NCI-H1436 (cell line): ENCODE results near the gene DYNC1I1.

Experiments
- DNase-seq: peaks from one replicate; lab custom pipeline; 2025; lab: John Stamatoyannopoulos, UW

DYNC1I1 gene

DNA sequence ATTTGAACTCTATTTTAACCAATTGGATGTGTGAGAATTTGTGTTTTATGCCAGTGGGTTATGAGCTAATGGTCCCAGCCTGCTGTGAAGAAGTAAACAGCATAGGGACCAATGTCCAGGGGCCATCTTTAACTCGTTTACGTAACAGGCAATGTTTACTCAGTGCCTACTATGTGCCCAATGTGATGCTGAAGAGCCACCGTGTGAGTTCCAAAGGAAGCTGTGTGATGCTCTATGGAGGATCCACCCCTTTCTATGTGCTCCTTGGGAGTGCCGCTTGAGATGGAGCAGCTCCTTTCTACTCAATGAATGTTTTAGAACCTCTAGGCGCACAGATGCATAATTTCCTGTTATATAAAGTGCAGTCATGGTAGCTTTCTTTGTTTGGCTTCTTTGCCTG is 21.3 kb downstream of the DYNC1I1 start:
- no peak for DNase-seq

DNA sequence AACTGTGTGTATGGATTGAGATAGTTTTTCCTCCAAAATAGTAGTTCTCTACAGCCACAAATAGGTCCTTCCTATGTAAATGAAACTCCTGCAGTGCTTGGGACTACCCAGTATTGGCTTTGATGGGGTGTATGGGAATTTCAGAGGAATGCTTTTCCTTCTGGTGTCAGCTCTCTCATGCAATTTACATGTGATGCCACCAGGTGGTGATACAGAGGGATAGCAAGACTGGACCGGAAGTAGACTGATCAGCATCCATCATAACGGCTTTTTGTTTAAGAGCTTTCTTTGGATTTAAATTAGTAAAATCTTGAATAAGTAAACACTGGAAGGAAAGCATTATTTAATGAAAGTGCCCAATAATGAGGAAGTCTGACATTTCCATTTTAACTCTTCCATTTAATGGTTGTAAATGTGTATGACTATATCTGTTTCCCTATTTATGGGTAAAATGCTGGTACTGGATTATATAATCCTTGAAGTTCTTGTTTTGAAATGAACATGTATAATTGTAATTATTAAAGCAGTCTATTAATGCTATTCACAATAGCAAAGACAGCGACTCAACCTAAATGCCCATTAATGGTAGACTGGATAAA is 22.7 kb downstream of the DYNC1I1 start:
- DNase-seq: no peak

DNA sequence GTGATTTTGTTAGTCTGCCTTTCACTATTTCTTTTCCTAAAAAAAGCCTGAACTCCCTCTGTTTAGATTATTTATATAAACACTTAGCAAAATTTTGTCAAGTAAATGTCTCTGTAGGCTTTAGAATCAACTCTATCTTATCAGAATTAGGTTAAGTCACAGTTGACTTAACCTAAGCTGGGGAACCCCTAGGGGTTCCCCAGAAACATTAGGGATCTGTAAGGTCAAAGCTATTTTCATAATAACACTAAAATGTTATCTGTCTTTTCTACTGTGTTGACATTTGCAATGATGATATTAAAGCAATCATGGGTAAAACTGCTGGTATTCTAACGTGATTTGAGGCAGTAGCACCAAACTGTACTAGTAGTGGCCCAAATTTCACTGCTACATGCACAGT is 24.3 kb downstream of the DYNC1I1 start:
- no peak for DNase-seq

DNA sequence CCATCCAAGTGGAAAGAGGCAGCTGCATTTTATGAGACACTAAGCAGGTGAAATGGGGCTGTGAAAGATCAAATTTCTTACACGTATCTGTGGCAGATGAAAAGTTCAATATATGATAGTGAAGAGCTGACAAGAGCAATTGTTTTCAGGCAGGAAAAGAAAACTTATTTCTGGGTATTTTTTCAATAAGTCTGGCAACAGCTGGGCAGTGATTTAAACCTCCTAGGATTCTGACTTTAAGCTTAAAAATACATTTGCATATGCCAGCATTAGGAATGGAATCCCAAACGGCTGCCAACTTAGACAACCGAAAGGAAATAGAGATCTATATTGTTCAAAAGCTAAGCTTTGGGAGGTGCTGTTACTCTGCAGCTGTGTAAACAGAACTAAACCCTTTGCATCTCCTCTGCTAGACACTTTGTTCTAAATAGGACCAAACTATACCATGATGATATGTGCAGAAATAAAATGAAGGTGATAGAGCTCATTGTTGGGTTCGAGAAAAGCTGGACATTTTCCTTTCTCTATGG is 26.1 kb downstream of the DYNC1I1 start:
- peak; percentile 29 for DNase-seq

DNA sequence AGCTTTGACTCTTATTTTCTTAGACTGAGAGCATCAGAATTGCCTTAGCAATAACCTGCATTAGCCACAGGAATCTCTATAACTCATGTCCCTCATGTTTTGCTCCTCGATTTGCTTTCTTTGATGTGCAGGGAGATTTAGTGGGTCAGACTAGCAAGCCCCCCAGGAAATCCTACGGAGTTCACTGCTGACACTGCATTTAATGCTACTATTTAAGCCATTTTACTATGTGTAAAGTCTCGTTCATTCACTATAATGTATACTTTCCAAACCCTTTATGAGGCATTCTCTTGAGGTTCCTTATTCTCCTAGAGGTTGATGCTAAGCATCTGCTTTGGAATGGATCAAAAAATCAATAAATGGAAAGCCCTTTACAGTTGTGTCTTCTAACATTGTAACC is 28.4 kb downstream of the DYNC1I1 start:
- no peak for DNase-seq

GRCh38 chr7:95802270-95802669 is 29.9 kb downstream of the DYNC1I1 start:
- no peak for DNase-seq

GRCh38 chr7:95804052-95804451 is 31.7 kb downstream of the DYNC1I1 start:
- no peak for DNase-seq

GRCh38 chr7:95805909-95806308 is 33.6 kb downstream of the DYNC1I1 start:
- no peak for DNase-seq

- DNase-seq: no peak
Measured at GRCh38 chr7:95808396-95808795, 36.0 kb downstream of the DYNC1I1 start.

DNA sequence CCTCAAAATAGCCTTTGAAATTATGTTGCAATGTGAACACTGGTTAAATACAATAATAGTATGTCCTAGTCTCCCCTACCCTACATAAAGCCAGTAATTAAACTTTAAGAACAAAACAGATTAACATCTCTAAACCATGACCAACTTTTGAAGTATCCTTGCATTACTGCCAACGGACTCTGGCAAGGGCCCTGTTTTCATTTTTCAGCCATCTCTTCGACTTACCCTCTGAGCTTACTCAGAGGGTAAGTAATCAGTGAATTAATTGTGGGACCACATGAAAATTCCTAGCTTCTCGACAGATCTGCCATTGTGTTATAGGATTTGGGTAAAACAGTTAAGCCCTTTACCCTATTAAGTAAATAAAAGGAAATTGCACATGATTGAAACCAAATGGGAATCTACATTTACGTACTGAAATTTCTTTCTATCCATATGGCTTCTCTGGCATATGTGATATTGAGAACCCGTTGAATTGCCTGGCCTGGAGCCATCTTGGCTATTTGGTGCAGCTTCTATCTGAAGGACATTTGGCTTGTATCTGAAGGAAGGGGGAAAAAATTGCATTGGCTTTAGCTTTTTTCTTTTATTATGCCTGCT is 39.6 kb downstream of the DYNC1I1 start:
- no peak for DNase-seq

DNA sequence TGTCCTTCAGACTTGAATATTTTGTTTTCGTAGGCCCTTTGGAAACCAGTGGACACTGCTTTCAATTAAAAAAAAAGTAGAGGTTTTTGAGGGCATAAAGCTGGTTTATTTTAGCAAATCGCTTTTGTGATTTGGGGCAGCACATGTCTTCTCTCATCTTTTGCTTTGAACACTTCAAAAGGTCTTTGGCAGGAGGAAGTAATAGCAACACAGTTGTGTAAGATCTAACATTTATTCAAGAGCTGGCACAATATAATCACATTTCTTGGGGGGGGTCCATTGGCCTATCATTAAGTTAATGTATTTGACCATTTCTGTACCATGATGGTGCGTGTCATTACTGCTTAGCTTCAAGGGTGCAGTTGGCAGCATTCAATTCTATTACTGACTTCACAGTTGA is 42.4 kb downstream of the DYNC1I1 start:
- no peak for DNase-seq

- DNase-seq: no peak
Measured at GRCh38 chr7:95817866-95818640, 45.7 kb downstream of the DYNC1I1 start.

GRCh38 chr7:95820778-95821177 is 48.4 kb downstream of the DYNC1I1 start:
- no peak for DNase-seq

GRCh38 chr7:95822717-95823116 is 50.4 kb downstream of the DYNC1I1 start:
- DNase-seq: no peak

DNA sequence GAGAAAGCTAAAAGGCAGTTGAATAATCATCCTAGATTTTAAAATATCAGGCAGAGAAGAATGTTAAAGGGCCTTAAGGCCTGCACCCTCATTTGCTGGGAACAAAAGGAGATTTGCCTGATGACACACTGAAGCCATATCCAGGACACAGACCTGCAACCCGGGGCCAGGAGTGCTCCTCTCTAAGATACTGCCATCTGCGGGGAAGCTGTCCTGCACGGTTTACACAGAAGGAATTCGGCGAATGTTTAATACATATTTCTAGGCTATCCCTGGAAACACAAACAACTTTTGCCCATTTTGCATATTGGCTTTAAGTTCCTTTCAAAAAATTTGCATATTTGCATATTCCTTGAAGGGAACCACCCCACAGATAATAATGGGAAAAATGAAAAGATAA is 52.3 kb downstream of the DYNC1I1 start:
- no peak for DNase-seq

- DNase-seq: no peak
Measured at GRCh38 chr7:95828824-95829790, 56.8 kb downstream of the DYNC1I1 start.

- DNase-seq: no peak
Measured at GRCh38 chr7:95840953-95841950, 68.9 kb downstream of the DYNC1I1 start.

DNA sequence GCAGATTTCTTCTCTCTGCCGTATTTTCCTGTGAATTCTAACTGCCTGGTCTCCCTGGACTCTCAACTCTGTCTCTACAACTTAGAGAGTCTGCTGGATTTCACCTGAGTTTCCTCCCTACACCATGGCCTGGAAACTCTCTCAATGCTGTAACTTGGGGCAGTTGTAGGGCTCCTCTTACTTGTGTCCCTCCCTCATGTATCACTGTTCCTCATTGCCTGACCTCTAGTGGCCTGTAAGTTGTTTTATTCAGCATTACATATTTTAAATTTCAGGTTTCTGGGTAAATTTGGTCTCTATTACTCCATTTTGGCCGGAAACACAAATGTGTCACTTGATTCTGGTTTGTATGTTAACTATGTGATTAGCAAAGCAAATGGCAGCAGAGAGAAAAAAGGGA is 70.9 kb downstream of the DYNC1I1 start:
- DNase-seq: no peak

- no peak for DNase-seq
Measured at GRCh38 chr7:95845007-95845406, 72.7 kb downstream of the DYNC1I1 start.

DNA sequence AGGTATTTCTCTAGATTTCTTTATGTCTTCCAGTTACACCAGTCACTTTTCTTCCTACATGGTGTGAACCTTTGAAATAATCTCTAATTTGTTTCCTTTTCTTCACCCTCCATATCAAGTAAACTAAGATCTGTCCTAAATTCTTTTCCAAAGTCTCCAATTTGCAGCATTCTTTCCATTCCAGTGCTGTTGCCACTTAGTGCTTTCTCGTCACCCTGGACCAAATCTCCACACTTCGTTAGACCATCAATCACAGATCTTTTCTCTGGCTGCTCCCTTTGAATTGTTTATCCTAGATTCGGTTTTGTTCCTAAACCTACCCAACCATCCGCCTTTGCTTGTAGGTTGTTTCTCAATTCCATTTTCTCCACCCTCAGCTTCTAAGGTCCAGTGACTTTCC is 74.7 kb downstream of the DYNC1I1 start:
- no peak for DNase-seq

DNA sequence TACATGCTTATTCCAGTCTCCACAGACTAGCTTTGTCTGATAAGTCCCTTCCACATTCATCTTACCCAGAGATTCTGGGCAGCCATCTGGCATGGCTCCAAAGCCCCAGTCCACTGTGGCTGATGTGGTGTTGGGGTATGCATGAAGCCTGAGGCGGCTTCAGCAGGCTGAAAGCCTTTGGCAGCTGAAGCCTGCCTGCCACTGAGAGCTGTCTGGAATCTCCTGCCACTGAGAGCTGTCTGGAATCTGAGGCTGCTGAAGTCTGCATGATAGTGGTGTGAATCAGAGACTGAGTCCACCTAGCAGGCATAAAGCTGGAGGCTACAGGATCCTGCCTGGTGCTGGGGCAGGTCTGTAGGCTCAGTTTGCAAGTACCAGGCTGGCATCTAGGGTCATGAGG is 87.1 kb downstream of the DYNC1I1 start:
- no peak for DNase-seq
